ENCODE data around the gene ABAT. TPM values are rescaled to one million over a fixed set of nuclear protein-coding genes. Genes with fewer than 3 reads are reported as not detected.

The ABAT gene
- total RNA-seq, 1 donor from 2014 or later, result 2.6 TPM

GRCh38 chr16:8677481-8677880 lies 3.1 kb downstream of the ABAT start:
- Histone ChIP-seq H3K36me3 (ENCODE audit: control insufficient read depth, insufficient read depth, low read length) (no peaks in the 10 kb centered on the region), H3K27me3 (ENCODE audit: control insufficient read depth, insufficient read depth, low read length) (no peaks in the 10 kb centered on the region), H3K4me3 (ENCODE audit: low read depth, low read length) (no peak overlapping the region)
- DNase-seq (ENCODE audit: low read depth), result peak; percentile 76
- no peak for FAIRE-seq
- TF ChIP-seq CTCF (IDR thresholded peaks at IDR 0.05; ENCODE audit: insufficient read depth, low read length, severe bottlenecking), result no peak

GRCh38 chr16:8678068-8678927 lies 3.9 kb downstream of the ABAT start:
- DNase-seq (ENCODE audit: low read depth), result peak; percentile 94
- H3K4me3 ChIP-seq (ENCODE audit: low read depth, low read length), result no peak overlapping the region
- no peaks in the 10 kb centered on the region for H3K27me3 ChIP-seq (ENCODE audit: control insufficient read depth, insufficient read depth, low read length)
- no peak for FAIRE-seq
- H3K36me3 ChIP-seq (ENCODE audit: control insufficient read depth, insufficient read depth, low read length), result no peaks in the 10 kb centered on the region
- no peak for TF ChIP-seq CTCF (IDR thresholded peaks at IDR 0.05; ENCODE audit: insufficient read depth, low read length, severe bottlenecking)

- DNase-seq (ENCODE audit: low read depth) (peak; percentile 72), FAIRE-seq (no peak)
- TF ChIP-seq CTCF (IDR thresholded peaks at IDR 0.05; ENCODE audit: insufficient read depth, low read length, severe bottlenecking), result no peak
These were observed 4.7 kb downstream of the ABAT start for GRCh38 chr16:8679151-8679550.

GRCh38 chr16:8682551-8683259 lies 8.3 kb downstream of the ABAT start:
- TF ChIP-seq CTCF (IDR thresholded peaks at IDR 0.05; ENCODE audit: insufficient read depth, low read length, severe bottlenecking), result no peak
- Histone ChIP-seq H3K4me3 (ENCODE audit: low read depth, low read length) (no peak overlapping the region), H3K27me3 (ENCODE audit: control insufficient read depth, insufficient read depth, low read length) (no peaks in the 10 kb centered on the region), H3K36me3 (ENCODE audit: control insufficient read depth, insufficient read depth, low read length) (no peaks in the 10 kb centered on the region)
- FAIRE-seq, result no peak
- DNase-seq (ENCODE audit: low read depth), result no peak

More at GRCh38 chr16:8679151-8679550, 4.7 kb downstream of the ABAT start:
- Histone ChIP-seq H3K27me3 (ENCODE audit: control insufficient read depth, insufficient read depth, low read length) (no peaks in the 10 kb centered on the region), H3K36me3 (ENCODE audit: control insufficient read depth, insufficient read depth, low read length) (no peaks in the 10 kb centered on the region), H3K4me3 (ENCODE audit: low read depth, low read length) (no peak overlapping the region)

- FAIRE-seq (no peak), DNase-seq (ENCODE audit: low read depth) (no peak)
- H3K27me3 ChIP-seq (ENCODE audit: control insufficient read depth, insufficient read depth, low read length), result no peaks in the 10 kb centered on the region
- no peak overlapping the region for H3K4me3 ChIP-seq (ENCODE audit: low read depth, low read length)
- no peak for TF ChIP-seq CTCF (IDR thresholded peaks at IDR 0.05; ENCODE audit: insufficient read depth, low read length, severe bottlenecking)
- no peaks in the 10 kb centered on the region for H3K36me3 ChIP-seq (ENCODE audit: control insufficient read depth, insufficient read depth, low read length)
These were observed 9.2 kb downstream of the ABAT start for GRCh38 chr16:8683640-8684039.

Measured in bronchial epithelial cell (primary cell).